MCF 10A (cell line): ENCODE results near the gene GPN3. TPM values are rescaled to one million over a fixed set of nuclear protein-coding genes. Genes with fewer than 3 reads are reported as not detected.
"Not testable (repeated sequence)": the region's sequence is repeated elsewhere in the genome, so short reads cannot be mapped to it uniquely, and the experiment has no call there.

ENCODE experiments used
- BruUV-seq: library from RNA; stranded (reverse); fragments of 400-500 nt; replicated peaks from 2 replicates; lab custom pipeline; 2021; lab: Mats Ljungman, UMichigan
- CTCF ChIA-PET: fragments of 300-600 bp; sonication (Branson Sonifier 250); formaldehyde crosslinking; extraction: SDS; loops from one replicate; lab custom pipeline; 2021; ENCODE audit warnings: antibody characterized with exemption, inconsistent platforms; lab: Yijun Ruan, JAX
- POLR2A ChIA-PET: fragments of 300-600, 350-650 bp; sonication (Branson Sonifier 250); formaldehyde crosslinking; extraction: SDS; loops from one replicate; lab custom pipeline; 2020; ENCODE audit warnings: antibody characterized with exemption, inconsistent platforms; lab: Yijun Ruan, JAX
- DNase-seq: peaks from one replicate; pipeline ENCODE4 v3.0.0-alpha.2; 2018; ENCODE audit not compliant: unreplicated experiment
- H3K27ac Mint-ChIP-seq: one replicate; pipeline ENCODE4 v1.8.0; 2022; ENCODE audit warnings: mild to moderate bottlenecking, low read depth, mixed read lengths; ENCODE audit not compliant: unreplicated experiment
- H3K27me3 Mint-ChIP-seq: one replicate; pipeline ENCODE4 v1.8.0; 2022; ENCODE audit warnings: mixed read lengths; ENCODE audit not compliant: insufficient read depth, unreplicated experiment
- H3K36me3 Mint-ChIP-seq: one replicate; pipeline ENCODE4 v1.8.0; 2022; ENCODE audit warnings: mild to moderate bottlenecking, moderate library complexity, mixed read lengths; ENCODE audit not compliant: insufficient read depth, unreplicated experiment
- H3K4me1 Mint-ChIP-seq: one replicate; pipeline ENCODE4 v1.8.0; 2022; ENCODE audit warnings: mixed read lengths; ENCODE audit not compliant: insufficient read depth, unreplicated experiment
- H3K4me3 Mint-ChIP-seq: one replicate; pipeline ENCODE4 v1.8.0; 2022; ENCODE audit warnings: mild to moderate bottlenecking, moderate library complexity, mixed read lengths; ENCODE audit not compliant: unreplicated experiment
- H3K9me3 Mint-ChIP-seq: one replicate; pipeline ENCODE4 v1.8.0; 2022; ENCODE audit warnings: mixed read lengths; ENCODE audit not compliant: unreplicated experiment
- intact Hi-C: fragments of 100-400 bp; cut with micrococcal nuclease; formaldehyde crosslinking; loops from 2 replicates; pipeline ENCODE4 v1.14.1; 2022
- total RNA-seq: library from RNA; stranded (reverse); gene quantifications from 2 replicates; pipeline ENCODE4 v1.2.3, GENCODE V29; 2022
- TF ChIP-seq, protein P1 (sequence below): fragments of 200-600 bp; IDR thresholded peaks from one replicate; pipeline ENCODE4 v1.8.0; 2022; ENCODE audit warnings: antibody characterized with exemption, mild to moderate bottlenecking; ENCODE audit not compliant: unreplicated experiment

The GPN3 gene
- total RNA-seq, 1 experiment from 2014 or later, result 18.1 TPM

GRCh38 chr12:110465024-110465423, 3.0 kb downstream of the GPN3 start:
- Mint-ChIP-seq H3K4me3 (no peak overlapping the region), H3K27me3 (no peaks in the 10 kb centered on the region), H3K36me3 (peaks cover 47% of the 10 kb centered on the region), H3K27ac (no peak overlapping the region), H3K9me3 (no peaks in the 10 kb centered on the region), H3K4me1 (peaks cover 11% of the 10 kb centered on the region)
- DNase-seq, result no peak
- no TSS peak for BruUV-seq
- ChIA-PET POLR2A (interaction anchor here (0.7 to 6.5 kb wide), 2 partner anchors 13 to 174 kb away, joined by 3 to 126 read pairs; partner anchors contain the start of gene ARPC3), CTCF (interaction anchor here (0.6 to 3.2 kb wide), 2 partner anchors 15 to 848 kb away, joined by 5 to 18 read pairs; partner anchors contain the start of gene ARPC3)
- intact Hi-C loops, result no loop called here
- TF ChIP-seq, protein P1, sequence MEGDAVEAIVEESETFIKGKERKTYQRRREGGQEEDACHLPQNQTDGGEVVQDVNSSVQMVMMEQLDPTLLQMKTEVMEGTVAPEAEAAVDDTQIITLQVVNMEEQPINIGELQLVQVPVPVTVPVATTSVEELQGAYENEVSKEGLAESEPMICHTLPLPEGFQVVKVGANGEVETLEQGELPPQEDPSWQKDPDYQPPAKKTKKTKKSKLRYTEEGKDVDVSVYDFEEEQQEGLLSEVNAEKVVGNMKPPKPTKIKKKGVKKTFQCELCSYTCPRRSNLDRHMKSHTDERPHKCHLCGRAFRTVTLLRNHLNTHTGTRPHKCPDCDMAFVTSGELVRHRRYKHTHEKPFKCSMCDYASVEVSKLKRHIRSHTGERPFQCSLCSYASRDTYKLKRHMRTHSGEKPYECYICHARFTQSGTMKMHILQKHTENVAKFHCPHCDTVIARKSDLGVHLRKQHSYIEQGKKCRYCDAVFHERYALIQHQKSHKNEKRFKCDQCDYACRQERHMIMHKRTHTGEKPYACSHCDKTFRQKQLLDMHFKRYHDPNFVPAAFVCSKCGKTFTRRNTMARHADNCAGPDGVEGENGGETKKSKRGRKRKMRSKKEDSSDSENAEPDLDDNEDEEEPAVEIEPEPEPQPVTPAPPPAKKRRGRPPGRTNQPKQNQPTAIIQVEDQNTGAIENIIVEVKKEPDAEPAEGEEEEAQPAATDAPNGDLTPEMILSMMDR, result no peak

DNA sequence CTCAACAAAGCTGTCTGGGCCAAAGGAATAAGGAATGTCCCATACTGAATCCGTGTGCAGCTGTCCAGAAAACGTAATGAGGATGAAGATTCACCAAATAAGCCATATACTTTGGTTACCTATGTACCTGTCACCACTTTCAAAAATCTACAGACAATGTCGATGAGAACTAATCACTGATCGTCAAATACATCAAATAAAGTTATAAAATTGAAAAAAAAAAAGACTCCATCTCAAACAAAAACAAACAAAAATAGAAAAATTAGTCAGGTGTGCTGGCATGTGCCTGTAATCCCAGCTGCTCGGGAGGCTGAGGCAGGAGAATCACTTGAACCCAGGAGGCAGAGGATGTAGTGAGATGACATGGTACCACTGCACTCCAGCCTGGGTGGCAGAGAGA, 6.9 kb downstream of the GPN3 start:
- H3K9me3 Mint-ChIP-seq, intact Hi-C loops, BruUV-seq, H3K27me3 Mint-ChIP-seq, CTCF ChIA-PET, H3K4me3 Mint-ChIP-seq, H3K27ac Mint-ChIP-seq, DNase-seq, H3K4me1 Mint-ChIP-seq: not testable (repeated sequence)
- H3K36me3 Mint-ChIP-seq, result peaks cover 78% of the 10 kb centered on the region
- POLR2A ChIA-PET, result interaction anchor here (0.7 to 2.3 kb wide), 2 partner anchors 11 to 34 kb away, joined by 3 to 8 read pairs; partner anchors contain the start of gene ARPC3

GRCh38 chr12:110458756-110459155, 9.3 kb downstream of the GPN3 start:
- no peaks in the 10 kb centered on the region for H3K27me3 Mint-ChIP-seq
- intact Hi-C loops, result loop anchor here (10.0 kb wide), 1 partner anchor 236 kb away; no protein-coding TSS in a partner anchor
- TF ChIP-seq, protein P1, result no peak
- no peak for DNase-seq
- H3K4me3 Mint-ChIP-seq, result no peak overlapping the region
- H3K9me3 Mint-ChIP-seq, result no peaks in the 10 kb centered on the region
- ChIA-PET CTCF (interaction anchor here (0.6 to 1.5 kb wide), 3 partner anchors 10 to 67 kb away, joined by 3 to 6 read pairs (median 3); partner anchors contain the start of genes FAM216A and GPN3), POLR2A (interaction anchor here (0.8 to 1.4 kb wide), 2 partner anchors 9 kb away, joined by 5 to 9 read pairs; partner anchors contain the start of genes ARPC3 and GPN3)
- H3K36me3 Mint-ChIP-seq, result peaks cover 87% of the 10 kb centered on the region
- peaks cover 5% of the 10 kb centered on the region for H3K4me1 Mint-ChIP-seq
- no peak overlapping the region for H3K27ac Mint-ChIP-seq
- BruUV-seq, result no TSS peak

GRCh38 chr12:110453569-110454296, 14.3 kb downstream of the GPN3 start:
- CTCF ChIA-PET, result interaction anchor here (1.3 to 6.4 kb wide), 3 partner anchors 15 to 148 kb away, joined by 4 to 38 read pairs (median 10); partner anchors contain the start of genes FAM216A and GPN3
- no TSS peak for BruUV-seq
- Mint-ChIP-seq H3K9me3 (no peaks in the 10 kb centered on the region), H3K36me3 (peaks cover 60% of the 10 kb centered on the region), H3K27ac (no peak overlapping the region), H3K4me1 (peaks cover 10% of the 10 kb centered on the region), H3K4me3 (no peak overlapping the region), H3K27me3 (no peaks in the 10 kb centered on the region)
- intact Hi-C loops, result loop anchor here (10.0 kb wide), 1 partner anchor 241 kb away; no protein-coding TSS in a partner anchor
- POLR2A ChIA-PET, result interaction anchor here (0.7 to 10.0 kb wide), 4 partner anchors 10 to 147 kb away, joined by 3 to 126 read pairs (median 26); partner anchors contain the start of genes FAM216A, GPN3, RAD9B and VPS29
- DNase-seq, result no peak
- TF ChIP-seq, protein P1, result no peak
